MCF 10A (cell line): ENCODE data around the gene SOS1. TPM values are rescaled to one million over a fixed set of nuclear protein-coding genes. Genes with fewer than 3 reads are reported as not detected.

Experiments used
- BruUV-seq: library from RNA; stranded (reverse); fragments of 400-500 nt; replicated peaks from 2 replicates; lab custom pipeline; 2021; lab: Mats Ljungman, UMichigan
- CTCF ChIA-PET: fragments of 300-600 bp; sonication (Branson Sonifier 250); formaldehyde crosslinking; extraction: SDS; loops from one replicate; lab custom pipeline; 2021; ENCODE audit warnings: antibody characterized with exemption, inconsistent platforms; lab: Yijun Ruan, JAX
- POLR2A ChIA-PET: fragments of 300-600, 350-650 bp; sonication (Branson Sonifier 250); formaldehyde crosslinking; extraction: SDS; loops from one replicate; lab custom pipeline; 2020; ENCODE audit warnings: antibody characterized with exemption, inconsistent platforms; lab: Yijun Ruan, JAX
- DNase-seq: peaks from one replicate; pipeline ENCODE4 v3.0.0-alpha.2; 2018; ENCODE audit not compliant: unreplicated experiment
- H3K27ac Mint-ChIP-seq: one replicate; pipeline ENCODE4 v1.8.0; 2022; ENCODE audit warnings: mild to moderate bottlenecking, low read depth, mixed read lengths; ENCODE audit not compliant: unreplicated experiment
- H3K27me3 Mint-ChIP-seq: one replicate; pipeline ENCODE4 v1.8.0; 2022; ENCODE audit warnings: mixed read lengths; ENCODE audit not compliant: insufficient read depth, unreplicated experiment
- H3K36me3 Mint-ChIP-seq: one replicate; pipeline ENCODE4 v1.8.0; 2022; ENCODE audit warnings: mild to moderate bottlenecking, moderate library complexity, mixed read lengths; ENCODE audit not compliant: insufficient read depth, unreplicated experiment
- H3K4me1 Mint-ChIP-seq: one replicate; pipeline ENCODE4 v1.8.0; 2022; ENCODE audit warnings: mixed read lengths; ENCODE audit not compliant: insufficient read depth, unreplicated experiment
- H3K4me3 Mint-ChIP-seq: one replicate; pipeline ENCODE4 v1.8.0; 2022; ENCODE audit warnings: mild to moderate bottlenecking, moderate library complexity, mixed read lengths; ENCODE audit not compliant: unreplicated experiment
- H3K9me3 Mint-ChIP-seq: one replicate; pipeline ENCODE4 v1.8.0; 2022; ENCODE audit warnings: mixed read lengths; ENCODE audit not compliant: unreplicated experiment
- intact Hi-C: fragments of 100-400 bp; cut with micrococcal nuclease; formaldehyde crosslinking; loops from 2 replicates; pipeline ENCODE4 v1.14.1; 2022
- total RNA-seq: library from RNA; stranded (reverse); gene quantifications from 2 replicates; pipeline ENCODE4 v1.2.3, GENCODE V29; 2022
- TF ChIP-seq, protein P1 (sequence below): fragments of 200-600 bp; IDR thresholded peaks from one replicate; pipeline ENCODE4 v1.8.0; 2022; ENCODE audit warnings: antibody characterized with exemption, mild to moderate bottlenecking; ENCODE audit not compliant: unreplicated experiment

SOS1 gene
- total RNA-seq, 1 experiment from 2014 or later = 18.5 TPM

DNA sequence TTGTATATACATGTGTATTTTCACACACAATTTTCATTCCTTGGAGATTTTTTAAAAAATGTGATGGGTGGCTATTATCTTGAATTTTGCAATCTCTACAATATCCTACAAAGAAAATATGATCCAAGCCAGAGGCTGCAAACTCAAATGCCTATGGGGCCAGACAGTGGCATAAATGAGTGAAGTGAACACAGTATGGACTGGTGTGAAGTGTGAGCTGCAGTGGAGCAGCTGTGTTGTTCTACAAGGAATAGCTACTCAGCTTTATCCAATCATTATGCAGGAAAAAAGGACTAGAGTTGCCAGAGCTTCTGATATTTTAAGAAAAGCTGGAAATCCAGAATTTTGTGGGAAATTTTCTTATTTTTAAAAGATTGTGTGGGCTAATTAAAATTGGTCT lies 169.1 kb downstream of the SOS1 start:
- no peaks in the 10 kb centered on the region for H3K27me3 Mint-ChIP-seq
- no TSS peak for BruUV-seq
- CTCF ChIA-PET = interaction anchor here (0.7 to 1.3 kb wide), 3 partner anchors 19 to 278 kb away, joined by 3 to 5 read pairs (median 3); no protein-coding TSS in a partner anchor

DNA sequence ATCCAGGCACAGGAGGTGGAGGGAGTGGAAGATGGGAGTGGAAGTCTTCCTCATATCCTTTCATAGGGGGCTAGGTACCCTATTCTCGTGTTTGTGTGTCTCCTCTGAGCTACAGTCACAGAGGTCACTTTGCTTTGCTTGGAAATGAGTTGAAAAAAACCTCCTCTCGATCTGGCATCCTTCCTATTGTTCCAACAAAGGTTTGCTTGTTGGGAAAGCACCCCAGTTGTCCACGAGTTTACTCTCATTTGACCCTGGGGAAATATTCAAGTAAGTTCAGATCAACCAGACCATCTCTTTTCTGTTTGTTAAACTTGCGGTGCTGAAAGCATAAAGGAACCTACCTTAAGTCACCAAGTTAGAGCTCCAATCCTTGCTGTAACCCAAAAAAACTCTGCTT lies 171.9 kb downstream of the SOS1 start:
- CTCF ChIA-PET = interaction anchor here (0.6 to 6.1 kb wide), 5 partner anchors 9 to 539 kb away, joined by 3 to 94 read pairs (median 4); no protein-coding TSS in a partner anchor
- intact Hi-C loops = loop anchor here (5.0 kb wide), 2 partner anchors 108 to 783 kb away; no protein-coding TSS in a partner anchor
- TF ChIP-seq, protein P1, sequence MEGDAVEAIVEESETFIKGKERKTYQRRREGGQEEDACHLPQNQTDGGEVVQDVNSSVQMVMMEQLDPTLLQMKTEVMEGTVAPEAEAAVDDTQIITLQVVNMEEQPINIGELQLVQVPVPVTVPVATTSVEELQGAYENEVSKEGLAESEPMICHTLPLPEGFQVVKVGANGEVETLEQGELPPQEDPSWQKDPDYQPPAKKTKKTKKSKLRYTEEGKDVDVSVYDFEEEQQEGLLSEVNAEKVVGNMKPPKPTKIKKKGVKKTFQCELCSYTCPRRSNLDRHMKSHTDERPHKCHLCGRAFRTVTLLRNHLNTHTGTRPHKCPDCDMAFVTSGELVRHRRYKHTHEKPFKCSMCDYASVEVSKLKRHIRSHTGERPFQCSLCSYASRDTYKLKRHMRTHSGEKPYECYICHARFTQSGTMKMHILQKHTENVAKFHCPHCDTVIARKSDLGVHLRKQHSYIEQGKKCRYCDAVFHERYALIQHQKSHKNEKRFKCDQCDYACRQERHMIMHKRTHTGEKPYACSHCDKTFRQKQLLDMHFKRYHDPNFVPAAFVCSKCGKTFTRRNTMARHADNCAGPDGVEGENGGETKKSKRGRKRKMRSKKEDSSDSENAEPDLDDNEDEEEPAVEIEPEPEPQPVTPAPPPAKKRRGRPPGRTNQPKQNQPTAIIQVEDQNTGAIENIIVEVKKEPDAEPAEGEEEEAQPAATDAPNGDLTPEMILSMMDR = no peak
- no TSS peak for BruUV-seq
- POLR2A ChIA-PET = interaction anchor here (0.7 kb wide), 1 partner anchor 1876 kb away, joined by 3 read pairs; no protein-coding TSS in a partner anchor
- H3K27me3 Mint-ChIP-seq = no peaks in the 10 kb centered on the region
- peaks cover 8% of the 10 kb centered on the region for H3K4me1 Mint-ChIP-seq
- H3K36me3 Mint-ChIP-seq = no peaks in the 10 kb centered on the region
- no peak overlapping the region for H3K27ac Mint-ChIP-seq
- DNase-seq = no peak
- no peak overlapping the region for H3K4me3 Mint-ChIP-seq
- no peaks in the 10 kb centered on the region for H3K9me3 Mint-ChIP-seq

More for the DNA sequence above, 169.1 kb downstream of the SOS1 start:
- TF ChIP-seq, protein P1 = no peak
- POLR2A ChIA-PET = no interaction called here
- no peak for DNase-seq
- H3K4me3 Mint-ChIP-seq = no peak overlapping the region
- no peaks in the 10 kb centered on the region for H3K36me3 Mint-ChIP-seq
- intact Hi-C loops = no loop called here
- H3K4me1 Mint-ChIP-seq = peaks cover 8% of the 10 kb centered on the region
- H3K9me3 Mint-ChIP-seq = no peaks in the 10 kb centered on the region
- no peak overlapping the region for H3K27ac Mint-ChIP-seq

DNA sequence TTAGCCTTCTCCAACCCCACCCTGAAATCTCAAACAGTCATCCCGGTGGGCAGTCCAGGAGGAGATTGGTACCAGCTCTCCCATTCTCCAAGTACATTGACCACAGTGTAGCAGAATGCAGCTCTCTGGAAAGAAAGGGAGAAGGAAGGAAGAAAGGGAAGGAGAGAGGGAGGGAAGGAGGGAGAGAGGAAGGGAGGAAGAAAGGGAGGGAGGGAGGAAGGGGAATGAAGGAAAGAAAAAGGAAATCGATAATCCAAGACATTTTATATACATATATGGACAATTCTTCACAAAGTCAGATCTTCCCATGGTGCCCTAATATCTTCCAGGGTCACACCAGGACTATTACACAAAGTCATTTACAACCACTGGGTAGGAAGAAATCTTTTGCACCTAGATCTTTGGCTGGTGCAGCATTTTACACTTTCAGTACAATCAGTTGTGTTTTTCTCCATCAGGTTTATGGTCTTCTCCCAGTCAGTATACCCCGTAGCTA lies 172.4 kb downstream of the SOS1 start:
- no peak overlapping the region for H3K27ac Mint-ChIP-seq
- no TSS peak for BruUV-seq
- H3K36me3 Mint-ChIP-seq = no peaks in the 10 kb centered on the region
- H3K9me3 Mint-ChIP-seq = no peaks in the 10 kb centered on the region
- POLR2A ChIA-PET = no interaction called here
- H3K27me3 Mint-ChIP-seq = no peaks in the 10 kb centered on the region
- no peak for DNase-seq
- H3K4me3 Mint-ChIP-seq = no peak overlapping the region
- TF ChIP-seq, protein P1 = no peak
- H3K4me1 Mint-ChIP-seq = peaks cover 8% of the 10 kb centered on the region
- CTCF ChIA-PET = interaction anchor here (0.5 to 6.1 kb wide), 33 partner anchors 9 to 540 kb away, joined by 3 to 94 read pairs (median 5); partner anchors contain the start of genes DHX57 and MORN2
- intact Hi-C loops = loop anchor here (5.0 kb wide), 2 partner anchors 109 to 784 kb away; no protein-coding TSS in a partner anchor
